Measurements from ENCODE around the gene HOXB6.

The HOXB6 gene

GRCh38 chr17:48615047-48615962 is 10.5 kb upstream of the HOXB6 start, which contains the start of gene HOXB8:
Gene HOXB8, minus strand, starts transcription at chr17:48615292. Its CDS starts 588 bp downstream, at chr17:48614704.
- Histone ChIP-seq H3K27me3 (ENCODE audit: control insufficient read depth, insufficient read depth, low read length) (peaks cover 43% of the 10 kb centered on the region), H3K4me1 (ENCODE audit: control insufficient read depth, insufficient read depth, low read length) (peaks cover 5% of the 10 kb centered on the region), H3K36me3 (ENCODE audit: control insufficient read depth, insufficient read depth, low read length) (no peaks in the 10 kb centered on the region), H3K9ac (ENCODE audit: low read length) (no peak within 1 kb of the TSS), H3K4me3 (ENCODE audit: low read length) (peak within 1 kb of the TSS; percentile 47), H3K27ac (ENCODE audit: low read depth, low read length) (no peak within 1 kb of the TSS)

GRCh38 chr17:48613862-48614694 is 9.3 kb upstream of the HOXB6 start:
- Histone ChIP-seq H3K9ac (ENCODE audit: low read length) (no peak overlapping the region), H3K27me3 (ENCODE audit: control insufficient read depth, insufficient read depth, low read length) (peaks cover 36% of the 10 kb centered on the region), H3K27ac (ENCODE audit: low read depth, low read length) (no peak overlapping the region)

GRCh38 chr17:48612854-48613691 is 8.3 kb upstream of the HOXB6 start:
- peaks cover 4% of the 10 kb centered on the region for H3K4me1 ChIP-seq (ENCODE audit: control insufficient read depth, insufficient read depth, low read length)
- H3K27me3 ChIP-seq (ENCODE audit: control insufficient read depth, insufficient read depth, low read length): peaks cover 32% of the 10 kb centered on the region
- H3K4me3 ChIP-seq (ENCODE audit: low read length): peak overlapping the region; percentile 82
- H3K36me3 ChIP-seq (ENCODE audit: control insufficient read depth, insufficient read depth, low read length): no peaks in the 10 kb centered on the region
- H3K9ac ChIP-seq (ENCODE audit: low read length): peak overlapping the region; percentile 33
- H3K27ac ChIP-seq (ENCODE audit: low read depth, low read length): no peak overlapping the region

More at GRCh38 chr17:48613862-48614694, 9.3 kb upstream of the HOXB6 start:
- Histone ChIP-seq H3K4me1 (ENCODE audit: control insufficient read depth, insufficient read depth, low read length) (peaks cover 5% of the 10 kb centered on the region), H3K36me3 (ENCODE audit: control insufficient read depth, insufficient read depth, low read length) (no peaks in the 10 kb centered on the region), H3K4me3 (ENCODE audit: low read length) (peak overlapping the region; percentile 47)

GRCh38 chr17:48612456-48612853 is 7.7 kb upstream of the HOXB6 start:
- no peak overlapping the region for H3K27ac ChIP-seq (ENCODE audit: low read depth, low read length)
- peak overlapping the region; percentile 82 for H3K4me3 ChIP-seq (ENCODE audit: low read length)
- H3K27me3 ChIP-seq (ENCODE audit: control insufficient read depth, insufficient read depth, low read length): peaks cover 26% of the 10 kb centered on the region
- H3K9ac ChIP-seq (ENCODE audit: low read length): no peak overlapping the region
- no peaks in the 10 kb centered on the region for H3K4me1 ChIP-seq (ENCODE audit: control insufficient read depth, insufficient read depth, low read length)
- no peaks in the 10 kb centered on the region for H3K36me3 ChIP-seq (ENCODE audit: control insufficient read depth, insufficient read depth, low read length)

GRCh38 chr17:48611681-48612455 is 7.1 kb upstream of the HOXB6 start:
- no peaks in the 10 kb centered on the region for H3K36me3 ChIP-seq (ENCODE audit: control insufficient read depth, insufficient read depth, low read length)
- peak overlapping the region; percentile 82 for H3K4me3 ChIP-seq (ENCODE audit: low read length)
- no peaks in the 10 kb centered on the region for H3K4me1 ChIP-seq (ENCODE audit: control insufficient read depth, insufficient read depth, low read length)
- H3K27me3 ChIP-seq (ENCODE audit: control insufficient read depth, insufficient read depth, low read length): peaks cover 21% of the 10 kb centered on the region
- no peak overlapping the region for H3K9ac ChIP-seq (ENCODE audit: low read length)
- H3K27ac ChIP-seq (ENCODE audit: low read depth, low read length): no peak overlapping the region

- peak overlapping the region; percentile 10 for H3K9ac ChIP-seq (ENCODE audit: low read length)
- no peaks in the 10 kb centered on the region for H3K4me1 ChIP-seq (ENCODE audit: control insufficient read depth, insufficient read depth, low read length)
- peak overlapping the region; percentile 74 for H3K27ac ChIP-seq (ENCODE audit: low read depth, low read length)
- H3K27me3 ChIP-seq (ENCODE audit: control insufficient read depth, insufficient read depth, low read length): peaks cover 15% of the 10 kb centered on the region
- no peaks in the 10 kb centered on the region for H3K36me3 ChIP-seq (ENCODE audit: control insufficient read depth, insufficient read depth, low read length)
- H3K4me3 ChIP-seq (ENCODE audit: low read length): peak overlapping the region; percentile 82
Observed at GRCh38 chr17:48611213-48611612, 6.4 kb upstream of the HOXB6 start.

- H3K4me1 ChIP-seq (ENCODE audit: control insufficient read depth, insufficient read depth, low read length): no peaks in the 10 kb centered on the region
- H3K4me3 ChIP-seq (ENCODE audit: low read length): peak within 1 kb of the TSS; percentile 82
- H3K27me3 ChIP-seq (ENCODE audit: control insufficient read depth, insufficient read depth, low read length): peaks cover 14% of the 10 kb centered on the region
- no peaks in the 10 kb centered on the region for H3K36me3 ChIP-seq (ENCODE audit: control insufficient read depth, insufficient read depth, low read length)
- H3K9ac ChIP-seq (ENCODE audit: low read length): peak within 1 kb of the TSS; percentile 34
- peak within 1 kb of the TSS; percentile 74 for H3K27ac ChIP-seq (ENCODE audit: low read depth, low read length)
Observed at GRCh38 chr17:48610282-48611211, 5.8 kb upstream of the HOXB6 start, which contains the start of gene HOXB7. Gene HOXB7, minus strand, starts transcription at chr17:48611017. Its CDS starts 99 bp downstream, at chr17:48610918.

GRCh38 chr17:48609759-48610281 is 5.0 kb upstream of the HOXB6 start:
- H3K36me3 ChIP-seq (ENCODE audit: control insufficient read depth, insufficient read depth, low read length): no peaks in the 10 kb centered on the region
- H3K27ac ChIP-seq (ENCODE audit: low read depth, low read length): peak overlapping the region; percentile 19
- H3K9ac ChIP-seq (ENCODE audit: low read length): no peak overlapping the region
- no peaks in the 10 kb centered on the region for H3K4me1 ChIP-seq (ENCODE audit: control insufficient read depth, insufficient read depth, low read length)
- peak overlapping the region; percentile 82 for H3K4me3 ChIP-seq (ENCODE audit: low read length)
- H3K27me3 ChIP-seq (ENCODE audit: control insufficient read depth, insufficient read depth, low read length): peaks cover 19% of the 10 kb centered on the region

GRCh38 chr17:48609033-48609432 is 4.2 kb upstream of the HOXB6 start:
- Histone ChIP-seq H3K4me3 (ENCODE audit: low read length) (no peak overlapping the region), H3K27me3 (ENCODE audit: control insufficient read depth, insufficient read depth, low read length) (peaks cover 15% of the 10 kb centered on the region), H3K9ac (ENCODE audit: low read length) (no peak overlapping the region), H3K4me1 (ENCODE audit: control insufficient read depth, insufficient read depth, low read length) (no peaks in the 10 kb centered on the region), H3K36me3 (ENCODE audit: control insufficient read depth, insufficient read depth, low read length) (no peaks in the 10 kb centered on the region), H3K27ac (ENCODE audit: low read depth, low read length) (no peak overlapping the region)

- Histone ChIP-seq H3K4me3 (ENCODE audit: low read length) (no peak overlapping the region), H3K27me3 (ENCODE audit: control insufficient read depth, insufficient read depth, low read length) (peaks cover 14% of the 10 kb centered on the region), H3K9ac (ENCODE audit: low read length) (no peak overlapping the region)
Observed at GRCh38 chr17:48608494-48608834, 3.7 kb upstream of the HOXB6 start.

More at GRCh38 chr17:48608494-48608834, 3.7 kb upstream of the HOXB6 start:
- Histone ChIP-seq H3K27ac (ENCODE audit: low read depth, low read length) (no peak overlapping the region), H3K4me1 (ENCODE audit: control insufficient read depth, insufficient read depth, low read length) (no peaks in the 10 kb centered on the region), H3K36me3 (ENCODE audit: control insufficient read depth, insufficient read depth, low read length) (no peaks in the 10 kb centered on the region)

Measured in rectal smooth muscle tissue (tissue), 1 donor.